GM19025 (cell line): ENCODE measurements around the gene APIP.

Experiments used
- ATAC-seq: cut with Tn5 transposase; IDR thresholded peaks from one replicate; pipeline ENCODE4 v1.9.1; 2021; ENCODE audit warnings: mild to moderate bottlenecking, low read depth, moderate library complexity; ENCODE audit not compliant: unreplicated experiment

Gene APIP, protein sequence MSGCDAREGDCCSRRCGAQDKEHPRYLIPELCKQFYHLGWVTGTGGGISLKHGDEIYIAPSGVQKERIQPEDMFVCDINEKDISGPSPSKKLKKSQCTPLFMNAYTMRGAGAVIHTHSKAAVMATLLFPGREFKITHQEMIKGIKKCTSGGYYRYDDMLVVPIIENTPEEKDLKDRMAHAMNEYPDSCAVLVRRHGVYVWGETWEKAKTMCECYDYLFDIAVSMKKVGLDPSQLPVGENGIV

DNA sequence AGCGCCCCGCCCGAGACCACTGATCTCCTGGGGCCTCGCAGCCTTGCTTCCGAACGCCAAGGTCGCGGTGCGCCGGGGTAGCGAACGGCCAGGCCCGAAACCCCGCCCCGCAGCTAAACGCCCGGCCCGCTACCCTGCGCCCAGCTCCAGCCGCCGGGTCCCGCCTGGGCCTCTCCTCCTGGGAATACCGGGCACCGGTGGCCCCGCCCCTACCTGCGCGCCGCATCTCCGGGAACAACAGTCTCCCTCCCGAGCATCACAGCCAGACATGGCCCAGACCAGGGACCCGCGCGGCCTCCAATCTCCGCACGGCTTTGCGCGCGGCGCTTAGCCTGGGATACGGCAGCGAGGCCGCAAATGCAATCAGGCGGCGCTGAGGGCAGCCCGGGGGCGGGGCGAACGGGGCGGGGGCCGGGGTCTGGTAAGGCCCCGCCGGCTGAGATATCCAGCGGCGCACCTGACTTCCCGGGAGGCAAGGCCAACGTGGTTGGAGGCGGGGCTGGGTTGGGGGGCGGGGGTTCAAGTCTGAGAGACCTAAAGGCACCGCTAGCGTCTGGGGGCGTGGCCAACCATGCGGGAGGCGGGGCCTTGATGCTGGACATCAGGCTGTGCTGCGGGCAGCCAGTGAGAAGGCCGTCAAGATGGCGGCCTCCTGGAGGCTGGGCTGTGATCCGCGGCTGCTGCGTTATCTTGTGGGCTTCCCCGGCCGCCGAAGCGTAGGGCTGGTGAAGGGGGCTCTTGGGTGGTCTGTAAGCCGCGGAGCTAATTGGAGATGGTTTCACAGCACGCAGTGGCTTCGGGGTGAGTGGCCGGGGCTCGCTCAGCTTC is at the start of gene APIP, which contains the start of gene PDHX:
Gene APIP (minus strand): TSS at position 365 of the 828 bp plus-strand sequence. CDS start 95 bp downstream, at position 270.
Gene PDHX (plus strand): TSS at position 604 of the 828 bp plus-strand sequence. CDS start 38 bp downstream, at position 642.
- ATAC-seq = peak; percentile 89

DNA sequence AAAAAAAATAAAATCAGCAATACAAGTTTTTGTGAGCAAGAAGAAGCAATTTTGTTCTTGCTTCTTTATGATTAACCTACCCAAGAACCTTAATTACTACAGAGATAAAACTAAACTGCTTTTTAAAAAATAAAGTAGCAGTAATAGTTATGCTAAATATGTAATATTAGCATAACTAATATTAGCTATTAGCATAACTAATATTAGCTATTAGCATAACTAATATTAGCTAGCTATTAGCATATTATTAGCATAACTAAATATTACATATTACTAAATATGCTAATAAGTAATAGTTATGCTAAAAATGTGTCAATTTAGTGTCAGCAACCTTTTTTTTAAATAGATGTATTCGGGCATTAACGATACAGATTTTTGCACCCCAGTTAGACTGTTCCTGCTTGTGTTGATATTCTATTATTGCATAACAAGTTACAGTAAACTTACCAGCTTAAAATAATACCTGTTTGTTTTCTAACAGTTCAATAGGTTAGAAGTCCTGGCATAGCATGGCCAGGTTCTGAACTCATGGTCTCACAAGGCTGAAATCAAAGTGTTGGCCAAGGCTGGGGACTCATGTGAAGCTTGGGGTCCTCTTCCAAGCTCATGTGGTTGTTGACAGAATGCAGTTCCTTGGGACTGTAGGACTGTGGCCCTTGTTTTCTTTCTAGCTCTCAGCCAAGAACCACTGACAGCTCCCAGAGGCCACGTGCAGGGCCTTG is 48.6 kb upstream of the APIP start:
- no peak for ATAC-seq

DNA sequence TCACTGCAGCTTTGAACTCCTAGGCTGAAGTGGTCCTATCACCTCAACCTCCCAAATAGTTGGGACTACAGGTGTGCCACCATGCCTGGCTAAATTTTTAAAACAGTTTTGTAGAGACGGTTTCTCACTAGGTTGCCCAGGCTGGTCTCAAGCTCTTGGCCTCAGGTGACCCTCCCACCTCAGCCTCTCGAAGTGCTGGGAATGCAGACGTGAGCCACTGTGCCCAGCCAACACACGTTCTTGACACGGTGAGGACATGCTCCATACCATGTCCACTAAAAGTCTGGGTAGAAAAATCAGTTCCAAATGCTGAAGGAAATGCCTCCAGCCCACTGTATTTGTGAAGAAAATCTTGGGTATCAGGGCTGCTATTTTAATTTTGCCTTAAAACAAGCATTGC is 47.2 kb upstream of the APIP start:
- ATAC-seq = no peak

DNA sequence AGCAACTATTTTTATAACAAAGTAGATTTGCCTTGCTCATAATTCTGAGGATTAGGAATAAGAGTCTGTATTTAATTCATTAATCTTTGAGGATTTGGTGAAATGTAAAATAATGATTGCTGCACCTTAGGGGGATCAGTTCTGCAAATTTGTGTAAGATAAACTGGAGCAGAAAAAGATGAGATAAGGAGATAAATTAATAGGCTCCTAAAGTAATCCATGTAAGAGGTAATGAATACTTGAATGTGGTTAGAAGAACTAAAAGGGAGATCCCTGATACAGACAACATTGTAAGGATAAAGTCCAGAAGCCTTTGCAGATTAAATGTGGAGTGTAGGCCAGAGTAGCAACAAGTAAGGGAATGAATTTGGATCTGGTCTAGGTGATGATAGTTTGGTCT is 45.9 kb upstream of the APIP start:
- no peak for ATAC-seq

DNA sequence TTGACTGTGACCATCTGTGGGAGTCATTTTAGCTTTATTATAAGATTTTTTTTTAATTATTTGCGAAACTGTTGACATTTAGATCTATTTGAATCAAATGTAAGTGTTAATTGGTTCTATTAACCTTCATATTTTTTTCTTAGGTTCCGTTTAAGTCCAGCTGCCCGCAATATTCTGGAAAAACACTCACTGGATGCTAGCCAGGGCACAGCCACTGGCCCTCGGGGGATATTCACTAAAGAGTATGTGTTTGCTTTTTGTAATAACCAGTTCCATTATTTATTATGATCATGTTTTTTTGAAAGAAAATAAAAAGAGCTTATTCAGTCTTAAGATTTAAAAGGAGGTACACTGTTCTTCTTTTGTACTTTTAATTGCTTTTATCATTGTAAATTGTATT is 44.1 kb upstream of the APIP start:
- ATAC-seq = no peak

DNA sequence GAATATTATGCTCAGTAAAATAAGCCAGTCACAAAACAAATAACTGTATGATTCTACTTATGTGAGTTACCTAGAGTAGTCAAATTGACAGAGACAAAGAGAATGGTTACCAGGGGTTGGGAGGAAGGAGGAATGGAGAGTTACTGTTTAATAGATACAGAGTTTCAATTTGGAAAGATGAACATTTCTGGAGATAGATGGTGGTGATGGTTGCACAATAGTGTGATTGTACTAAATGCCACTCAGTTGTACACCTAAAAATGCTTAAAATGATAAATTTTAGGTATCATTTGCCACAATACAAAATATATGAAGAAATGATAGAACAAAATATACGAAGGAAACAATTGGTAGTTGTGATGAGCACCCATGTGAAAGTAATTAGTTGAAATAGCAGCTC is 43.6 kb upstream of the APIP start:
- ATAC-seq = no peak

DNA sequence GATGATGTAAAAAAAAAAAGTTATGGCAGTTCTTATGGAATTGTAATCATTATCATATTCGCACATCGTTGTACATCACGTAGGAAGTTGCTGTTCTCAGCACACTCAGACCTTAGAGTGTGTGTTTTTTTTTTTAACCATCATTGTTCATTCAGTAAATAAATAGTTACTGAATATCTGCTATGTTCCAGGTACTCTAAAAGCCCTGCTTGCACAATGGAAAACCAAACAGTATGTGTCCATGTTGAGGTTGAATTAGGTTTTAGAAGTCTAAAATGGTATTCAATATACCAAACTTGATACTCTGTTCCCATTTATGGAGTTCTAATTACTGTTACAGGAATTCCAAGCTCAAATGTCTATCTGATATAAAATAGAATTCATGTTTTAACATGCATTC is 41.4 kb upstream of the APIP start:
- ATAC-seq = no peak

DNA sequence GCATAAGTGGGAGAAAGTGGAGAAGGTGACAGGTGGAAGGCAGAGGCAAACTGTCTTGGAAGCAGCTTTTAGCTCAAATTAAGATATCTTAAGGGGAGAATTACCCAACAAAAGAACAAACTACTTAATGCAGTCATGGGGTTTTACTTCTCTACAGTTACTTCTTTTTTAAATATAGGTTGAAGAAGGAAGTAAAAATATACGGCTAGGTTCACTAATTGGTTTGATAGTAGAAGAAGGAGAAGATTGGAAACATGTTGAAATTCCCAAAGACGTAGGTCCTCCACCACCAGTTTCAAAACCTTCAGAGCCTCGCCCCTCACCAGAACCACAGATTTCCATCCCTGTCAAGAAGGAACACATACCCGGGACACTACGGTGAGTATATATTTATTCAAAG is 41.0 kb upstream of the APIP start:
- ATAC-seq = no peak

DNA sequence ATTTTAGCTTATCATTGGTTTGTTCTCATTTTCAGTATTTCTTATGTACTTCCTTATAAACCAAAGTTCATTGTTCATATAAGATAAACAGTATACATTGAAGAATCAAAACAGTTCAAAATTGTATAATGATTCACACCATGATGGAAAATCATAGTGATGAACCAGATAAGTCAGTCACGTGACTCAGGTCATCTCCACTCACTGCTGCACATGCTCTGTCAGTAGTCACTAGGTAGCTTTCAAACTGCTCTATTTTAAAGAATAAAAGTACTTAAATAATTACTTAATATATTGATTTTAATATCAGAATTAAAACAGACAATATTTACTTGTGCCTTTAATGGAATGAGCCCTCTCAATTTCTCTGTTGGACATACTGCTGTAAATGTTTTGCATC is 37.8 kb upstream of the APIP start:
- ATAC-seq = no peak

DNA sequence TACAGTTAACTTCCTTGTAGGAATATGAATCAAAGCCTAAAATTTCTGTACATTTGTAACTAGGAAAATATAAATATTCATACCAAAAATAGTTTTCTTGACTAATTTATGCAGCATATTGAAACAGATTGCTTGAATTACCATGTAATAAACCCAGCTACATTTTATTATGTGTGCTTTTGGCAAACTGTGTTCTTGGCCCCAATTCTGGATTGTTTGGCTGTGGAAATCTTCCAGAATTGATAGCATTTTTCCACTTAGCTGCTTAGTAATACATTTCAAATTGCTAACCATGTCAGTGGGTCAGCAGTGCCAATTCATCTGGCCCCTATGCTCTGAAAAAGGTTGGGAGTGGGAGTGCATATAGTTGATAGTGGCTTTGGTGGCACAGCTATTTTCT is 32.5 kb upstream of the APIP start:
- no peak for ATAC-seq

DNA sequence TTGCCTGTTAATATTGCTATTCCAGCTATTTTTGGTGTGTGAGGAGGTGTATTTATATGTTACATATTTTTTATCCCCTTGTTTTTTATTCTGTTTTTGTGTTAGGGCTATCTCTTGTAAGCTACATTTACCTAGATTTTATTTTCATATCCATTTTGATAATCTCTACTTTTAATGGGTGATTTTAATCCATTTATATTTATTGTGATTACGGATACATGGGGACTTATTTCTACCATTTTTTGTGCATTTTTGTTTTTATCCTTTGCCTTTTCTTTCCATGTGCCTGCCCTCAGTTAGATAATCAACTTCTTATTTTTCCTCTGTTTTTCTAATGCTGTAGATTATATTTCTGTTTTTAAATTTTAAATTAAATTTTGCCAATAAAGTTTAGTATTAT is 28.5 kb upstream of the APIP start:
- no peak for ATAC-seq

DNA sequence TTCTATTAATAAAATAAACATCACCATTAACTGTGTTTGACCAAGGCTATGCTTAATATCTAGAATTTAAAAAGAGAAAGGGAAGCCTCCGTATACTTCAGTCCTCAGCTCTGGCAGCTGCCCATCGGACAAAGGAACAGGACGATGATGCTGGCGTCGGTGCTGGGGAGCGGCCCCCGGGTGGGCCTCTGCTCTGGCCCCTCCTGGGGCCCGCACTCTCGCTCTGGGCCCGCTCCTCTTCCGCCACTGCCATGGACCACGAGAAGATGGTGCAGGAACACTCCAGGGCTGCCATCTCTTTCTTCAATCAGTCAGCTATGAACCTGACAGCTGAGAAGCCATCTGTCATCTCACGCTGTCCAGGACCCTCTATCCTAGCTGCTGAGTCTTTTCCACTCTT is 25.5 kb upstream of the APIP start:
- ATAC-seq = no peak

DNA sequence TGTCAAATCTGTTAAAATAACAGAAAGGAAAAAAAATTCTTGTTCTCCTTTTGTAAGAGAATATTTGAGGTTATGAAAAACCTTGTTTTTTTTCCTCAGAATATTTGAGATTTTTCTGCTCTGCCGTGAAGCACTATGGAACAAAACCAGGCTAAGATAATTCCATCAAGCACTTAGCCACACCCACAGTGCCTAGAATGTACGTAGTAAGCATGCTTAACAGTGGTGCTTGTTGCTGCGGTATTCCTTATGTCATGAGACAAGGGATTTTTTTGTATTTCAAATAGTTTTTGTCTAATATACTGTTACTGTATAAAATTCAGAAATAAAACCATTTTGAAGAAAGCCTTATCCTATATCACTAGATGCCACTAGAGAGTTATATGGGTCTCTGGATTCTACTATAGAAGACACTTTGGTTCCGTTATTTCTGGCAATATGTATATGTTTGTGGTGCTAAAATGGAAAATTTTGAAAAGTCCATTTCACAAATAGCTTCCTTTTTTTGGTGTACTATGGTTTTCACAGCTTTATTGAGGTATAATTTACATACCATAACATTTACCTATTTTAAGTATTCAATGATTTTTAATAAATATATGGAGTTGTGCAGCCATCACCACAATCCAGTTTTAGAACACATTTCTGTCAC is 24.0 kb upstream of the APIP start:
- ATAC-seq = no peak

DNA sequence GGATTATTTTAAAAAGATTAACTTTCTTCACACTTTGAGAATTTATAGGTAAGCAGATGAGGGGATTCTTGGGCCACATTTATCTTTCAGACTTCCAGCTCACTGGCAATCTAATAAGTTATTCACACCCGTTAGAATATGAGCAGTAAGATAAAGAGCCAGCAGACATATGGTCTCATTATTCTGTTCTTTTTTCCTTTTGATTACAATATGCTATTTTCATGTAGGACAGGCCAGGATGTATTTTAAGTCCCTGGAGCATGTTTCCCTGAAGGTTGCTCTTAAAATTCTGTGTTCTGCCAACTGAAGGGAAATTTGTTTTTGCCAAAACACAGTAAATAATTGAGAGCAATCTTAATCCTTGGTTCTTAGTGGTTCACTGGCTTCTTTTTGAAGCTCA is 22.4 kb upstream of the APIP start:
- no peak for ATAC-seq

DNA sequence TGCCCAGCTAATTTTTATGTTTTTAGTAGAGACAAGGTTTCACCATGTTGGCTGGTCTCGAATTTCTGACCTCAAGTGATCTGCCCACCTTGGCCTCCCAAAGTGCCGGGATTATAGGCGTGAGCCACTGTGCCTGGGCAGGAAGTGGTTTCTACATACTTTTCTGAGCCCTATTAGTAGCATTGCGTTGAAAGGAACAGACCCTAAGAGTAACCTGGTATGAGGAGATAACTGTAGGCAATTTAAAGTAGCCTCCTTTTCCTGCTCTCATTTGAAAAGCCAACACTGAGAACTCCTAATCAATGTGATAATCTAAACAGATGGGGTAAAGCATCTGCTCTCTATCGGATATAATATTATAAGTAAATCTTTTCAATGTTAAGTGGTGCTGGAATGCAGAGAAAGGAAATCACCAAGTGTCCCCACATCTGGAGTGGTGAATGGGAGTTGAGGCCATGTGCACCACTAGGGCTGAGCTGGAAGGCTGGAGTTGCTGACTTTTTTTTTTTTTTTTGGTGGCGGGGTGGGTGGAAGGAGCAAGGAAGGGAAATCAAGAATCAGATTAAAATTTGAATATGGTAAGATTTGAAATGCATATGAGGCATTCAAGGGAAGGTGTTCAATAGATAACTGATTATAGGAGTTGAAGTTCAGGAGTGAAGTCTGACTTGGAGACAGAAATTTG is 20.9 kb upstream of the APIP start:
- ATAC-seq = no peak

DNA sequence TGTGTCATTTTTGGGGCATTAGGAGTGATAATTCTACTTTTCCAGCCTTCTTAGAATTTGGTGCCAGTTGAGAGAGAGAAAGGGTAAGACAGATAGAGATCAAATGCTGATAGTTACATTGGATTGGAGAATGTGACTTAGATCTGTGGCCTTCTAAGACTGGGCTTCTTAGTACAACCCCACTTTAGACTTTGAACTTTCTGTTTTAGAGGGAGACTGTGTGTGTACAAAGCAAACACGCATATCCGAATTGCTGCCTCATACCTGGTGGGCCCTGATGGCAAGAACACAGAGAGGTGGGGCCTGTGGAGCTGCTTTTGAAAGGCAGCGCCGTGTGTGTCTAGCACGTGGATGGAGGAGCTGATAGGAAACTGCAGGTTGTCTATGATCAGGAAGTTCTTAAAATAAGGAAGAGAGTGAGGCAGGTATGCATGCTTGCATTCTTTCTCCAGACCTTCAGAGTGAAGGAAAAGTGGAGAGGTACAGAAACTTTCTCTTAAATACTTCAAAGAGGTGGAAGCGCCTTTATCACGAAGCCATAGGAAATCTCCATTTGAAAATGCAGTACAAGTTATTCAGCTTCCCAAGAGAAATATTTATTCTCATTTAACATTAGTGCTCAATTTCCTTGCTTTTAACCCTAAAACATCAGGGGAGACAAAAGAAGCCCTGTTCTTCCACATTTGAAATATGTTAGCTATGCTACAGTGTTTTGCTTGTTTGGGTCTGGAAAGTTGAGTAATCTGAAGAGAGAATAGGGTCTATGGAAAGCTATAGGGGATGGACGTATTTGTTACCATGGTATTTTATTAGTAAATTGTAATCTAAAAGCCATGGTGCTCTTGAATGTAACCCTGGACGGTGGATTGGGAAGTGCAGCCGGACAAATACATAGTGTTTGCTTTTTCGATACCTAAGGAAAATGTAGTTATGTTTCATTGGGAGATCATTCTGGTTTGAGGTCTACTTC is 13.9 kb upstream of the APIP start:
- ATAC-seq = no peak

DNA sequence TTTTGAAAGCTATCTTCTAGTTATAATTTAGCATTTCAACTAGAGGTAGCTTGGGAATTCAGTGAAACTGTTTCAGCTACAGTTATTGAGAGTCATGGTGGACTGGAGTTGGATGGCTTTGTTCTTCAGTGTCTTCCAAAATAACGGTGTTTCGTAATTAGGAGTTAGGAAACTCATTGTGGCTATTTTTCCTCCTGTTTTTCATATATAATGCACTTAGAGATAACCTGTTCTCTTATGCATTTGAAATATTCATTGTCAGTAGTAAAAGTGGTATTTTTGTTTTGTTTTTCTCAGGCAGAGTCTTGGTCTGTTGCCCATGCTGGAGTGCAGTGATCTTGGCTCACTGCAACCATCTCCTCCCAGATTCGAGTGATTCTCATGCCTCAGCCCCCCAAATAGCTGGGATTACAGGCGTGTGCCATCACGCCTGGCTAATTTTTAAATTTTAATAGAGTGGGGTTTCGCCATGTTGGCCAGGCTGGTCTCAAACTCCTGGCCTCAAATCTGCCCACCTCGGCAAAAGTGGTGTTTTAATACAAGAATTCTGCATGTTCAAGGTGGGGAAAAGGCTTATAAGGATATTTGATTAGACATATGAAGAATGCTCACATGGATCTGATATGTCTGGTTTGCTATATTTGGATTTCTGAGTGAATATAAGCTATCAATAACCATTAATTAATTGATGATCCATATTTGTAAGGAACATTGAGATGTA is 12.9 kb upstream of the APIP start:
- ATAC-seq = no peak

DNA sequence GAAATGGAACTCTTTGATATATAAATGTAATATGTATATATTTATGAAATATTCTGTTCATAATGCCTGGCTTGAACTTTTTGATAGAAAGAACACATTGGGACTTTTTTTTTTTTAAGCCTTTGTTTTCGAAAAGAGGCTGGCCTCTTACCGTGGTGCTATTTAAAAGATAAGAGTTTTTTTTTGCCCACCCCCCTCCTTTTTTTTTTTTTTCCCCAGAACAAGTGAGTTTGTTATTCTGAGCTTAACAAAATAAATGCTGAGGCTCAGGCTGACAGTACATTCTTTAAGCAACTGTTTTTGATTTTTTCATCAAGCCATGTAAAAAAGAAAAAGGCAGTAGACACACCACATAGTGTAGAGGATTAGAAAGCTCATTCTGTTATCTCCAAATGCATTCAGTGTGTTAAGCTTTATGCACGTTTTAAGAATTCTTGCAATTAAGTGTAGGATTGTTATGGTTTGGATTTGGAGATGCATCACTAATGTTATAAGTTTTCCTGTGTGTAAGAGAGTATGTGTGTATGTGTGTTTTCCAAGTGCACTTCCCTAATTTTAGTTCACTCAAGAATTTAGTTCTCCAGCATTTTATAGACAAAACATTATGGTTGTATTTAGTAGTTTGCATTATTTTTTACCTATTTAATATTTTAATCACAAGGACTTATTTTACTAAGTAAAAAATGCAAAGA is 12.2 kb upstream of the APIP start:
- ATAC-seq = no peak
